IMR-90 (cell line): Measurements from ENCODE around the gene LYZL2. TPM values are rescaled to one million over a fixed set of nuclear protein-coding genes. Genes with fewer than 3 reads are reported as not detected.

Experiments used
- ATAC-seq: fragments of 200-7000 bp; cut with Tn5 transposase; 2 replicates; pipeline ENCODE4 v1.9.1; 2020; ENCODE audit warnings: low read depth, mild to moderate bottlenecking, moderate library complexity
- BruUV-seq: library from RNA; stranded (reverse); fragments of 400-500 nt; replicated peaks from 2 replicates; lab custom pipeline; 2021; lab: Mats Ljungman, UMichigan
- CTCF ChIA-PET: fragments of 300-600 bp; formaldehyde crosslinking; extraction: SDS; loops from one replicate; lab custom pipeline; 2021; ENCODE audit warnings: antibody characterized with exemption; lab: Yijun Ruan, JAX
- POLR2A ChIA-PET: fragments of 300-600 bp; sonication (Branson Sonifier 250); formaldehyde crosslinking; loops from one replicate; lab custom pipeline; 2022; ENCODE audit warnings: antibody characterized with exemption; ENCODE audit not compliant: unreplicated experiment; lab: Charles Lee
- DNase-seq: peaks from one replicate; pipeline ENCODE4 v3.0.0; 2013
- H2AFZ ChIP-seq: replicated peaks from 2 replicates; pipeline ENCODE3; 2013; ENCODE audit warnings: low read length, mild to moderate bottlenecking; ENCODE audit not compliant: poor library complexity
- H2AK5ac ChIP-seq: 2 replicates; pipeline ENCODE4 v1.6.1; 2013; ENCODE audit warnings: low read depth, low read length, inconsistent platforms
- H2AK9ac ChIP-seq: replicated peaks from 2 replicates; pipeline ENCODE3; 2013; ENCODE audit warnings: mild to moderate bottlenecking, low read depth, low read length, moderate library complexity; ENCODE audit not compliant: poor library complexity
- H2BK120ac ChIP-seq: 2 replicates; pipeline ENCODE4 v1.6.1; 2013; ENCODE audit warnings: low read depth, low read length, inconsistent platforms
- H2BK15ac ChIP-seq: 3 replicates; pipeline ENCODE4 v1.6.1; 2013; ENCODE audit warnings: low read depth, low read length, inconsistent platforms
- H2BK20ac ChIP-seq: 2 replicates; pipeline ENCODE4 v1.6.1; 2013; ENCODE audit warnings: low read depth, mild to moderate bottlenecking, inconsistent platforms, low read length, moderate library complexity
- H2BK5ac ChIP-seq: 2 replicates; pipeline ENCODE4 v1.6.1; 2013; ENCODE audit warnings: mild to moderate bottlenecking, low read depth, low read length, inconsistent platforms; ENCODE audit not compliant: poor library complexity, severe bottlenecking
- H3K14ac ChIP-seq: replicated peaks from 2 replicates; pipeline ENCODE4 v1.6.1; 2013; ENCODE audit warnings: low read depth, low read length, inconsistent platforms
- H3K18ac ChIP-seq: 2 replicates; pipeline ENCODE4 v1.6.1; 2013; ENCODE audit warnings: low read depth, low read length, control low read depth
- H3K23ac ChIP-seq: 2 replicates; pipeline ENCODE4 v1.6.1; 2013; ENCODE audit warnings: low read depth, low read length, inconsistent platforms
- H3K27ac ChIP-seq: 2 replicates; pipeline ENCODE4 v1.5.1; 2013; ENCODE audit warnings: mild to moderate bottlenecking, control low read depth, low read length; ENCODE audit not compliant: insufficient read depth
- H3K27me3 ChIP-seq: 2 replicates; pipeline ENCODE4 v1.6.1; 2013; ENCODE audit warnings: low read length; ENCODE audit not compliant: control insufficient read depth, insufficient read depth
- H3K36me3 ChIP-seq: 2 replicates; pipeline ENCODE4 v1.6.1; 2013; ENCODE audit warnings: low read length, mixed read lengths; ENCODE audit not compliant: control insufficient read depth, insufficient read depth
- H3K4ac ChIP-seq: 2 replicates; pipeline ENCODE4 v1.6.1; 2013; ENCODE audit warnings: low read depth, low read length, inconsistent platforms
- H3K4me1 ChIP-seq: 2 replicates; pipeline ENCODE4 v1.6.1; 2013; ENCODE audit warnings: low read length, mixed read lengths; ENCODE audit not compliant: control insufficient read depth, insufficient read depth
- H3K4me2 ChIP-seq: 2 replicates; pipeline ENCODE4 v1.6.1; 2013; ENCODE audit warnings: low read depth, mild to moderate bottlenecking, control low read depth, low read length, moderate library complexity
- H3K4me3 ChIP-seq: 2 replicates; pipeline ENCODE4 v1.5.1; 2013; ENCODE audit warnings: low read depth, mild to moderate bottlenecking, control low read depth, low read length, moderate library complexity; ENCODE audit not compliant: insufficient read depth
- H3K56ac ChIP-seq: 2 replicates; pipeline ENCODE4 v1.6.1; 2013; ENCODE audit warnings: low read length, inconsistent platforms; ENCODE audit not compliant: insufficient read depth; ENCODE audit errors: extremely low read depth
- H3K79me1 ChIP-seq, 2 experiments: 2 replicates each; pipeline ENCODE4 v1.6.1; 2013; ENCODE audit warnings: low read length in 2 of 2, inconsistent platforms in 1 of 2, low read depth in 1 of 2
- H3K9ac ChIP-seq: 2 replicates; pipeline ENCODE4 v1.6.1; 2013; ENCODE audit warnings: low read depth, low read length, control low read depth
- H3K9me1 ChIP-seq: 2 replicates; pipeline ENCODE4 v1.6.1; 2013; ENCODE audit warnings: low read length, inconsistent platforms; ENCODE audit not compliant: insufficient read depth
- H3K9me3 ChIP-seq: 2 replicates; pipeline ENCODE4 v1.6.1; 2013; ENCODE audit warnings: low read length; ENCODE audit not compliant: control insufficient read depth, insufficient read depth
- H4K20me1 ChIP-seq: 2 replicates; pipeline ENCODE4 v1.6.1; 2013; ENCODE audit warnings: low read length, inconsistent platforms; ENCODE audit not compliant: insufficient read depth
- H4K5ac ChIP-seq: 2 replicates; pipeline ENCODE4 v1.6.1; 2013; ENCODE audit warnings: mild to moderate bottlenecking, low read depth, low read length, control low read depth
- H4K8ac ChIP-seq, 2 experiments: 2 replicates each; pipeline ENCODE4 v1.6.1; 2013; ENCODE audit warnings: low read depth in 2 of 2, low read length in 2 of 2, control low read depth in 1 of 2, inconsistent platforms in 1 of 2
- H4K91ac ChIP-seq: 2 replicates; pipeline ENCODE4 v1.6.1; 2013; ENCODE audit warnings: low read depth, low read length, inconsistent platforms; ENCODE audit not compliant: insufficient read depth
- BHLHE40 ChIP-seq: fragments of 150-350 bp; IDR thresholded peaks from 2 replicates; pipeline ENCODE4 v1.6.1; 2016; ENCODE audit warnings: mild to moderate bottlenecking, low read depth, low read length
- WGBS, 2 experiments: methylation state at CpG; one replicate each; pipeline versions ENCODE4 v1.1.5 to v1.1.7; 2013; ENCODE audit warnings: missing lambda C conversion rate in 2 of 2; ENCODE audit not compliant: insufficient read length in 1 of 2; ENCODE audit errors: extremely low coverage in 2 of 2; 5-methylcytosine and 5-hydroxymethylcytosine counted together
- dilution Hi-C: fragments of 300-500 bp; cut with HindIII; formaldehyde crosslinking; loops from one replicate; pipeline ENCODE4 v1.14.3; 2018; ENCODE audit warnings: low sequenced_read_pairs; ENCODE audit not compliant: unreplicated experiment
- in situ Hi-C: fragments of 300-500 bp; cut with MboI; formaldehyde crosslinking; loops from 3 replicates; pipeline ENCODE4 v1.14.3; 2019; ENCODE audit warnings: low sequenced_read_pairs, inconsistent platforms, mixed read lengths
- intact Hi-C: fragments of 100-400 bp; cut with micrococcal nuclease; formaldehyde crosslinking; loops from 2 replicates; pipeline ENCODE4 v1.10.0; 2022
- polyA plus RNA-seq, 3 experiments: library from polyadenylated mRNA; depleted of rRNA; stranded (reverse); fragments of >200 nt; gene quantifications; 2 replicates each; pipeline ENCODE4 v1.2.3, GENCODE V29; 2012; ENCODE audit warnings: low replicate concordance in 1 of 3
- total RNA-seq: library from RNA; depleted of rRNA; stranded (reverse); fragments of >200 nt; gene quantifications from 2 replicates; pipeline ENCODE4 v1.2.3, GENCODE V29; 2012

LYZL2 gene
- total and polyA plus RNA-seq, 2 of the 4 experiments (the other 2 are of a cell fraction), result not detected

DNA sequence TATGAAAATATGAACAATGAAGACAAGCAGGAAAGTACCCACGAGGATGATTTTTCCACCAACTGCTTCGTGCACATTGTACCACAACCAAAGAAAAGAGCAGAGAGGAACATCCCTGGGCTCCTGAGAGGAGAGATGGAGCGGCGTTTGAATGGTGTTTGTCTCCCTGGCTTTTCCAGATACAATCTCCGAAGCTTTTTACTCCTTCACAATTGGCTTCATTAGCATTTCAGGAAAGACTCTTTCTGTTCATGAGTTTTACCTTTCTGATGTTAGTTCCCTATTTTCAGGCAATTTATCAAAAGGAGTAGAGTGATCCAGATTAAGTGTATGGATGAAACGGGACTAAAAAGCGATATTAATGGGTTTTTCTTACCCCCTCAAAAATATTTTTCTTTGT is 49.3 kb downstream of the LYZL2 start:
- Histone ChIP-seq H2AK5ac (no peak overlapping the region), H3K4me1 (peaks cover 2% of the 10 kb centered on the region; the same call in 1 of the 2 replicates), H4K8ac (no peak overlapping the region), H4K5ac (no peak overlapping the region), H3K79me1 (no peaks in the 10 kb centered on the region), H3K56ac (no peak overlapping the region), H4K20me1 (no peaks in the 10 kb centered on the region), H2BK15ac (no peak overlapping the region), H3K36me3 (no peaks in the 10 kb centered on the region), H3K14ac (no peak overlapping the region), H3K4me3 (no peak overlapping the region), H3K27me3 (peaks cover 28% of the 10 kb centered on the region), H2BK5ac (no peak overlapping the region), H2AFZ (no peak overlapping the region), H2AK9ac (no peak overlapping the region), H3K27ac (no peak overlapping the region), H3K4ac (no peak overlapping the region), H3K9me3 (no peaks in the 10 kb centered on the region), H4K91ac (no peak overlapping the region), H3K23ac (no peak overlapping the region), H2BK120ac (no peak overlapping the region), H3K9me1 (peaks cover 5% of the 10 kb centered on the region), H3K18ac (no peak overlapping the region), H2BK20ac (no peak overlapping the region), H3K9ac (no peak overlapping the region), H3K4me2 (no peak overlapping the region)
- CTCF ChIA-PET, result interaction anchor here (2.5 kb wide), 1 partner anchor 11 kb away, joined by 14 read pairs; no protein-coding TSS in a partner anchor
- POLR2A ChIA-PET, result no interaction called here
- no CpG with 5 or more reads among the region's 7 CpGs for WGBS, 2 experiments
- dilution Hi-C loops, result no loop called here
- in situ Hi-C loops, result no loop called here
- TF ChIP-seq BHLHE40, result no peak
- DNase-seq, result no peak
- BruUV-seq, result no TSS peak
- no peak for ATAC-seq
- intact Hi-C loops, result loop anchor here (5.0 kb wide), 1 partner anchor 168 kb away; no protein-coding TSS in a partner anchor
